Panc1 (cell line): ENCODE measurements around the gene ARID5B. TPM values are rescaled to one million over a fixed set of nuclear protein-coding genes. Genes with fewer than 3 reads are reported as not detected.

Experiments used
- ATAC-seq: fragments of 200-7000 bp; cut with Tn5 transposase; 2 replicates; pipeline ENCODE4 v1.9.1; 2020; ENCODE audit warnings: mild to moderate bottlenecking, moderate library complexity
- BruUV-seq: library from RNA; stranded (reverse); fragments of 400-500 nt; replicated peaks from 2 replicates; lab custom pipeline; 2021; lab: Mats Ljungman, UMichigan
- CTCF ChIA-PET: fragments of 300-600 bp; sonication (Branson Sonifier 250); formaldehyde crosslinking; loops from one replicate; lab custom pipeline; 2022; ENCODE audit warnings: antibody characterized with exemption; lab: Charles Lee
- POLR2A ChIA-PET: fragments of 300-600 bp; sonication (Branson Sonifier 250); formaldehyde crosslinking; loops from one replicate; lab custom pipeline; 2022; ENCODE audit warnings: antibody characterized with exemption; lab: Charles Lee
- DNase-seq: peaks from one replicate; pipeline ENCODE4 v3.0.0-alpha.2; 2010; ENCODE audit warnings: low read depth, low spot score
- H3K27ac ChIP-seq: 2 replicates; pipeline ENCODE4 v1.5.1; 2011; ENCODE audit warnings: mild to moderate bottlenecking, low read length, inconsistent platforms
- H3K27me3 ChIP-seq: fragments of 200-500 bp; sonication (Bioruptor generic); 2 replicates; pipeline ENCODE4 v1.6.0; 2014; ENCODE audit warnings: low read length, inconsistent platforms; ENCODE audit not compliant: control insufficient read depth, insufficient read depth
- H3K36me3 ChIP-seq: fragments of 200-500 bp; sonication (Bioruptor generic); 2 replicates; pipeline ENCODE4 v1.5.1; 2014; ENCODE audit warnings: inconsistent platforms, mild to moderate bottlenecking, low read length, moderate library complexity; ENCODE audit not compliant: control insufficient read depth, insufficient read depth
- H3K4me1 ChIP-seq: 2 replicates; pipeline ENCODE4 v1.5.1; 2011; ENCODE audit warnings: inconsistent platforms, mild to moderate bottlenecking, low read length, moderate library complexity; ENCODE audit not compliant: control insufficient read depth, insufficient read depth
- H3K4me3 ChIP-seq, 2 experiments: 2 replicates each; pipeline ENCODE4 v1.5.1; 2011 to 2012; ENCODE audit warnings: low read depth in 2 of 2, low read length in 2 of 2, mild to moderate bottlenecking in 2 of 2, inconsistent platforms in 1 of 2, moderate library complexity in 1 of 2
- H3K9me3 ChIP-seq: fragments of 200-500 bp; sonication (Bioruptor generic); 2 replicates; pipeline ENCODE4 v1.5.1; 2014; ENCODE audit warnings: low read depth, mild to moderate bottlenecking, inconsistent platforms, low read length, moderate library complexity; ENCODE audit not compliant: control insufficient read depth, insufficient read depth
- POLR2AphosphoS5 ChIP-seq: IDR thresholded peaks from 2 replicates; pipeline ENCODE4 v1.6.1; 2012; ENCODE audit warnings: mild to moderate bottlenecking, low read depth, low read length, moderate library complexity
- SIN3A ChIP-seq: IDR thresholded peaks from 2 replicates; pipeline ENCODE4 v1.6.1; 2012; ENCODE audit warnings: low read depth, mild to moderate bottlenecking, low read length, moderate library complexity, borderline replicate concordance; ENCODE audit not compliant: insufficient read depth
- TCF7L2 ChIP-seq: IDR thresholded peaks from 2 replicates; pipeline ENCODE4 v1.6.1; 2011; ENCODE audit warnings: mild to moderate bottlenecking, low read depth, low read length, inconsistent platforms
- in situ Hi-C: cut with HindIII; loops from 2 replicates; pipeline ENCODE4 v1.10.0; 2016; ENCODE audit warnings: low sequenced_read_pairs, low pct_unique_long_range_greater_than_20kb
- intact Hi-C: fragments of 100-400 bp; cut with micrococcal nuclease; formaldehyde crosslinking; loops from one replicate; pipeline ENCODE4 v1.10.0; 2022; ENCODE audit not compliant: unreplicated experiment
- total RNA-seq: library from RNA; stranded (reverse); gene quantifications from one replicate; pipeline ENCODE4 v1.2.1, GENCODE V29; 2021; ENCODE audit not compliant: unreplicated experiment
- TF ChIP-seq, protein P1 (sequence below), 2 experiments: IDR thresholded peaks; 2 replicates each; pipeline ENCODE4 v1.6.1; 2011 to 2012; ENCODE audit warnings: low read depth in 2 of 2, control low read depth in 1 of 2, low read length in 1 of 2, mild to moderate bottlenecking in 1 of 2, moderate library complexity in 1 of 2; ENCODE audit not compliant: insufficient read depth in 1 of 2
- TF ChIP-seq, protein P2 (sequence below): fragments of 450-650 bp; IDR thresholded peaks from 2 replicates; pipeline ENCODE4 v1.5.1; 2017; ENCODE audit warnings: mild to moderate bottlenecking

ARID5B gene
- total RNA-seq, 1 experiment from 2014 or later = 22.7 TPM

DNA sequence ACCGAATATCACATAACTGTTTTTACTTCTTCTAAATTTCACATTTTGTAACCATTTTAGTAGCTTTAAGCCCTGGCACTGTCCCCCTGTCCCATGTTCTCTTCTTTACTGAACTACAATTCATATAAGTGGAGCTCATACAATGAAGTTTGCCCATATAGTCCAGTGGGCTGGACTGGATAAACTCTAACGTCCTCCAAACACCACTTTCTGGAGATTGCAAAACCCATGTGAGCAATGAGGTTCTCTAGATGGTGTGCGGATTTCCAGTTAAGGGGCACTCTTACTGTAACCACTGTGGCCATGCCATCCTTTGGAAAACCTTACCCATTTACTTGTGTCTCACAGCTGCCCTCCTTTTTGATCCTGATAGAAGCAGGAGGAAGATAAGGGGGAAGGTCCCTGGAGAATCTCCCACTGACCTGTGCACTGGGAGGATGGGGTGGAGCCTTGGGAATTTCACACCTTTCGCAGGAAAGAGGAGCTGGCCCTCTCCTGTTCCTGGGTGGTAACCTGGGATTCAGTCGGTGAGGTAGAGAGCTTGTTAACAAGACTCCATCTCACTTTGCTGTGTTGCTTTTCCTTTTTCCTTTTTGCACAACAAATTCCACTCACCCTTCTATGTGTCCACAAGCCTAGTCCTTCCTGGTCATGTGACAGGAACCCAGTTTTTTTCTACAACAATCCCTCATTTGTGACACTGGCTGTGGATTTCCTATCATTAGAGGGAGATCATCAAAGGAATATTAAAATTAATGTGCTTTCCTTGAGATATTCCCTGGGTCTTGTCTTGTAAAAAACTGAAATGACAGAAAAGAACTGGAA is 120.7 kb downstream of the ARID5B start:
- no peak overlapping the region for H3K4me3 ChIP-seq
- intact Hi-C loops (no loop called here), in situ Hi-C loops (no loop called here)
- ChIA-PET CTCF (no interaction called here), POLR2A (no interaction called here)
- ATAC-seq = no peak
- H3K9me3 ChIP-seq = no peaks in the 10 kb centered on the region
- no peak for TF ChIP-seq POLR2AphosphoS5
- peak overlapping the region; percentile 45; the same call in 1 of the 2 replicates for H3K27ac ChIP-seq
- BruUV-seq = no TSS peak
- peaks cover 65% of the 10 kb centered on the region for H3K4me1 ChIP-seq
- DNase-seq = no peak
- H3K27me3 ChIP-seq = no peaks in the 10 kb centered on the region
- no peaks in the 10 kb centered on the region for H3K36me3 ChIP-seq

DNA sequence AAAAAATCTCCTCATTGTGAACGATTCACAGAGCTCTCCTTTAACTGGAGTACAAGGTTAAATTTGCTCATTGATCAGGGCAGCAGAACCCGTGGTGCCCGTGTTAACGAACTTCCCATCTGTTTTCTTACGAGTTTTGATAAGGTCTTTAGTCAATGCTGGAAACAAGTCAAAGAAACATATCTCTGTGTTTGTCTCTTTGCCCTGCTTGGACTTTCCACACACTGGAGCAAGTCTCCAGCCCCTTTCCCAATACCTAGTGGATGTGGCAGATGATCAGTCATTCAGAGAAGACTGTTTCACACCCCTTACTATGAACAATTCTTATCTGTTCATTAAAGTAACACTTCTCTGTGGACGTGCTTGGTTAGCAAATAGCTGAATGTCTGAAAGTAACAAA is 121.3 kb downstream of the ARID5B start:
- no peaks in the 10 kb centered on the region for H3K9me3 ChIP-seq
- H3K4me1 ChIP-seq = peaks cover 63% of the 10 kb centered on the region
- TF ChIP-seq, protein P1, sequence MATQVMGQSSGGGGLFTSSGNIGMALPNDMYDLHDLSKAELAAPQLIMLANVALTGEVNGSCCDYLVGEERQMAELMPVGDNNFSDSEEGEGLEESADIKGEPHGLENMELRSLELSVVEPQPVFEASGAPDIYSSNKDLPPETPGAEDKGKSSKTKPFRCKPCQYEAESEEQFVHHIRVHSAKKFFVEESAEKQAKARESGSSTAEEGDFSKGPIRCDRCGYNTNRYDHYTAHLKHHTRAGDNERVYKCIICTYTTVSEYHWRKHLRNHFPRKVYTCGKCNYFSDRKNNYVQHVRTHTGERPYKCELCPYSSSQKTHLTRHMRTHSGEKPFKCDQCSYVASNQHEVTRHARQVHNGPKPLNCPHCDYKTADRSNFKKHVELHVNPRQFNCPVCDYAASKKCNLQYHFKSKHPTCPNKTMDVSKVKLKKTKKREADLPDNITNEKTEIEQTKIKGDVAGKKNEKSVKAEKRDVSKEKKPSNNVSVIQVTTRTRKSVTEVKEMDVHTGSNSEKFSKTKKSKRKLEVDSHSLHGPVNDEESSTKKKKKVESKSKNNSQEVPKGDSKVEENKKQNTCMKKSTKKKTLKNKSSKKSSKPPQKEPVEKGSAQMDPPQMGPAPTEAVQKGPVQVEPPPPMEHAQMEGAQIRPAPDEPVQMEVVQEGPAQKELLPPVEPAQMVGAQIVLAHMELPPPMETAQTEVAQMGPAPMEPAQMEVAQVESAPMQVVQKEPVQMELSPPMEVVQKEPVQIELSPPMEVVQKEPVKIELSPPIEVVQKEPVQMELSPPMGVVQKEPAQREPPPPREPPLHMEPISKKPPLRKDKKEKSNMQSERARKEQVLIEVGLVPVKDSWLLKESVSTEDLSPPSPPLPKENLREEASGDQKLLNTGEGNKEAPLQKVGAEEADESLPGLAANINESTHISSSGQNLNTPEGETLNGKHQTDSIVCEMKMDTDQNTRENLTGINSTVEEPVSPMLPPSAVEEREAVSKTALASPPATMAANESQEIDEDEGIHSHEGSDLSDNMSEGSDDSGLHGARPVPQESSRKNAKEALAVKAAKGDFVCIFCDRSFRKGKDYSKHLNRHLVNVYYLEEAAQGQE (IDR thresholded peaks at IDR 0.05; ENCODE audit: insufficient read depth in 1 of 2, low read depth in 2 of 2, low read length in 1 of 2) = no peak
- TF ChIP-seq SIN3A = no peak
- TF ChIP-seq, protein P2, sequence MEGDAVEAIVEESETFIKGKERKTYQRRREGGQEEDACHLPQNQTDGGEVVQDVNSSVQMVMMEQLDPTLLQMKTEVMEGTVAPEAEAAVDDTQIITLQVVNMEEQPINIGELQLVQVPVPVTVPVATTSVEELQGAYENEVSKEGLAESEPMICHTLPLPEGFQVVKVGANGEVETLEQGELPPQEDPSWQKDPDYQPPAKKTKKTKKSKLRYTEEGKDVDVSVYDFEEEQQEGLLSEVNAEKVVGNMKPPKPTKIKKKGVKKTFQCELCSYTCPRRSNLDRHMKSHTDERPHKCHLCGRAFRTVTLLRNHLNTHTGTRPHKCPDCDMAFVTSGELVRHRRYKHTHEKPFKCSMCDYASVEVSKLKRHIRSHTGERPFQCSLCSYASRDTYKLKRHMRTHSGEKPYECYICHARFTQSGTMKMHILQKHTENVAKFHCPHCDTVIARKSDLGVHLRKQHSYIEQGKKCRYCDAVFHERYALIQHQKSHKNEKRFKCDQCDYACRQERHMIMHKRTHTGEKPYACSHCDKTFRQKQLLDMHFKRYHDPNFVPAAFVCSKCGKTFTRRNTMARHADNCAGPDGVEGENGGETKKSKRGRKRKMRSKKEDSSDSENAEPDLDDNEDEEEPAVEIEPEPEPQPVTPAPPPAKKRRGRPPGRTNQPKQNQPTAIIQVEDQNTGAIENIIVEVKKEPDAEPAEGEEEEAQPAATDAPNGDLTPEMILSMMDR = no peak
- TF ChIP-seq POLR2AphosphoS5 = no peak
- no peak for TF ChIP-seq TCF7L2
- in situ Hi-C loops = no loop called here
- ATAC-seq (no peak), DNase-seq (no peak)
- H3K36me3 ChIP-seq = no peaks in the 10 kb centered on the region
- intact Hi-C loops = no loop called here
- no peak overlapping the region for H3K4me3 ChIP-seq
- BruUV-seq = no TSS peak
- H3K27me3 ChIP-seq = no peaks in the 10 kb centered on the region
- POLR2A ChIA-PET = no interaction called here
- peak overlapping the region; percentile 57 for H3K27ac ChIP-seq
- CTCF ChIA-PET = no interaction called here

DNA sequence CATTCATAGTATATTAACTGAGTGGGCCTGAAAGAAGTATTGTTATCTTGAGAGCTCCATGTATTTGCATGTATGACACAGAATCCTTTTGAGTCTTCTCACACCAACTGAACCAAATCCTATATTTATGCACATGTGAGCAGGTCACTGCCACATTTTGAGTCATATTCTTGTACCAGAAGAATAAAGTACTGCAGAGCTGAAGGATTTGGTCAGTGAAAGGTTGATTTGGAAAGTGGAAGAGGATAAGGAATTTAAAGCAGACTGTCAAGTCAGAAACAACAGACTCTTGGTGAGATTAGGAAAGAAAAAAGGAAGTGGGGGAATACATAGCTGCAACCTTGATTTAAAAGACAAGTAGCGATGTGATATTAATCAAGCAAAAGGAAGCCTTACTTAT is 121.8 kb downstream of the ARID5B start:
- no TSS peak for BruUV-seq
- ChIA-PET CTCF (no interaction called here), POLR2A (no interaction called here)
- Histone ChIP-seq H3K27ac (peak overlapping the region; percentile 57), H3K9me3 (no peaks in the 10 kb centered on the region), H3K36me3 (no peaks in the 10 kb centered on the region), H3K4me1 (peaks cover 59% of the 10 kb centered on the region), H3K27me3 (no peaks in the 10 kb centered on the region), H3K4me3 (no peak overlapping the region)
- DNase-seq = no peak
- TF ChIP-seq POLR2AphosphoS5 (no peak), SIN3A (no peak), TCF7L2 (no peak)
- TF ChIP-seq, protein P2 = no peak
- TF ChIP-seq, protein P1 (IDR thresholded peaks at IDR 0.05; ENCODE audit: insufficient read depth in 1 of 2, low read depth in 2 of 2, low read length in 1 of 2) = no peak
- in situ Hi-C loops (no loop called here), intact Hi-C loops (no loop called here)
- ATAC-seq = no peak
